B cell (primary cell): ENCODE data around the gene ARHGAP4. TPM values are rescaled to one million over a fixed set of nuclear protein-coding genes. Genes with fewer than 3 reads are reported as not detected.

Source experiments
- ATAC-seq: fragments of 200-7000 bp; cut with Tn5 transposase; one replicate; pipeline ENCODE4 v1.10.0; 2021; ENCODE audit warnings: low read depth, mild to moderate bottlenecking, moderate number of reproducible peaks, moderate library complexity
- CTCF ChIA-PET: fragments of 350-600 bp; sonication (Branson Sonifier 250); formaldehyde crosslinking; loops from one replicate; lab custom pipeline; 2021; ENCODE audit warnings: antibody characterized with exemption, inconsistent platforms; lab: Charles Lee
- POLR2A ChIA-PET: fragments of 350-600 bp; sonication (Branson Sonifier 250); formaldehyde crosslinking; loops from one replicate; lab custom pipeline; 2021; ENCODE audit warnings: antibody characterized with exemption; lab: Charles Lee
- DNase-seq: peaks from one replicate; pipeline ENCODE4 v3.0.0; 2013
- H2AFZ ChIP-seq: 2 replicates; pipeline ENCODE4 v1.6.1; 2012; ENCODE audit warnings: mild to moderate bottlenecking, low read depth, low read length; ENCODE audit not compliant: insufficient read depth, poor library complexity, severe bottlenecking
- H3K27ac ChIP-seq, 2 donors: 1 replicate in 1 of 2; 2 replicates in 1 of 2; pipeline ENCODE4 v1.5.1; 2012 to 2013; ENCODE audit warnings: low read length in 2 of 2, mild to moderate bottlenecking in 2 of 2, moderate library complexity in 1 of 2
- H3K27me3 ChIP-seq, 4 experiments: fragments of 200-600 bp in 1 of 4; sonication (generic) in 1 of 4; replicated peaks in 1 of 4; 1 replicate in 2 of 4; 2 replicates in 2 of 4; pipeline versions ENCODE4 v1.6.1 to v1.7.0; 2013 to 2016; ENCODE audit warnings: low read length in 3 of 4, mild to moderate bottlenecking in 2 of 4, mixed read lengths in 1 of 4, moderate library complexity in 1 of 4; ENCODE audit not compliant: insufficient read depth in 4 of 4, control insufficient read depth in 3 of 4; ENCODE audit errors: control extremely low read depth in 1 of 4
- H3K36me3 ChIP-seq, 2 experiments: replicated peaks in 1 of 2; 1 replicate in 1 of 2; 2 replicates in 1 of 2; pipeline versions ENCODE4 v1.6.1 to v1.7.1; 2013; ENCODE audit warnings: low read length in 1 of 2; ENCODE audit not compliant: insufficient read depth in 2 of 2, control insufficient read depth in 1 of 2; ENCODE audit errors: control extremely low read depth in 1 of 2, extremely low read depth in 1 of 2
- H3K4me1 ChIP-seq, 2 donors: fragments of 200-600 bp in 1 of 2; sonication (generic) in 1 of 2; 1 replicate in 1 of 2; 2 replicates in 1 of 2; pipeline versions ENCODE4 v1.5.1 to v1.6.1; 2013 to 2017; ENCODE audit warnings: low read length in 2 of 2; ENCODE audit not compliant: control insufficient read depth in 2 of 2, insufficient read depth in 2 of 2
- H3K4me2 ChIP-seq: replicated peaks from 2 replicates; pipeline ENCODE3; 2012; ENCODE audit warnings: mild to moderate bottlenecking, low read depth, low read length; ENCODE audit not compliant: poor library complexity, severe bottlenecking
- H3K4me3 ChIP-seq, 5 experiments: fragments of 200-600 bp in 1 of 5; sonication (generic) in 1 of 5; 1 replicate in 3 of 5; 2 replicates in 2 of 5; pipeline versions ENCODE4 v1.5.1 to v1.7.0; 2011 to 2016; ENCODE audit warnings: low read length in 4 of 5, mild to moderate bottlenecking in 4 of 5, low read depth in 2 of 5, control low read depth in 1 of 5, moderate library complexity in 1 of 5; ENCODE audit not compliant: insufficient read depth in 1 of 5; ENCODE audit errors: control extremely low read depth in 1 of 5, extremely low read depth in 1 of 5
- H3K79me2 ChIP-seq: fragments of 200-600 bp; sonication (generic); one replicate; pipeline ENCODE4 v1.6.0; 2016; ENCODE audit warnings: low read length; ENCODE audit not compliant: control insufficient read depth, insufficient read depth
- H3K9ac ChIP-seq: fragments of 200-600 bp; sonication (generic); 2 replicates; pipeline ENCODE4 v1.6.1; 2017; ENCODE audit warnings: mild to moderate bottlenecking, low read length, moderate library complexity
- H3K9me3 ChIP-seq, 3 donors: one replicate each; pipeline versions ENCODE4 v1.6.1 to v1.7.1; 2013; ENCODE audit warnings: low read length in 2 of 3; ENCODE audit not compliant: control insufficient read depth in 2 of 3, insufficient read depth in 1 of 3; ENCODE audit errors: control extremely low read depth in 1 of 3
- H4K20me1 ChIP-seq: 2 replicates; pipeline ENCODE4 v1.6.0; 2012; ENCODE audit warnings: mild to moderate bottlenecking, low read length; ENCODE audit not compliant: insufficient read depth, control insufficient read depth, poor library complexity, severe bottlenecking
- H3K27ac Mint-ChIP-seq: one replicate; pipeline ENCODE4 v1.8.0; 2021; ENCODE audit warnings: mixed read lengths
- H3K27me3 Mint-ChIP-seq: one replicate; pipeline ENCODE4 v1.8.0; 2021; ENCODE audit warnings: mixed read lengths
- H3K4me1 Mint-ChIP-seq: one replicate; pipeline ENCODE4 v1.8.0; 2021; ENCODE audit warnings: mixed read lengths
- H3K4me3 Mint-ChIP-seq: one replicate; pipeline ENCODE4 v1.8.0; 2021; ENCODE audit warnings: mixed read lengths
- H3K9me3 Mint-ChIP-seq: one replicate; pipeline ENCODE4 v1.8.0; 2022; ENCODE audit warnings: mixed read lengths; ENCODE audit not compliant: insufficient read depth
- EZH2 ChIP-seq: IDR thresholded peaks from 2 replicates; pipeline ENCODE4 v1.6.1; 2012; ENCODE audit warnings: borderline replicate concordance, low read depth, mild to moderate bottlenecking, moderate library complexity, low read length; ENCODE audit not compliant: insufficient read depth, poor library complexity, severe bottlenecking
- WGBS: methylation state at CpG from one replicate; pipeline ENCODE4 v1.1.5; 2013; ENCODE audit warnings: missing lambda C conversion rate; ENCODE audit not compliant: insufficient coverage; 5-methylcytosine and 5-hydroxymethylcytosine counted together
- intact Hi-C: fragments of 100-400 bp; cut with micrococcal nuclease; formaldehyde crosslinking; loops from one replicate; pipeline ENCODE4 v1.10.0; 2022
- polyA plus RNA-seq: library from polyadenylated mRNA; depleted of rRNA; stranded (reverse); fragments of >200 nt; gene quantifications from 2 replicates; pipeline ENCODE4 v1.2.3, GENCODE V29; 2012
- total RNA-seq, 2 donors: library from RNA; stranded (reverse); fragments of 120-200 nt in 1 of 2; gene quantifications; 1 replicate in 1 of 2; 2 replicates in 1 of 2; pipeline versions ENCODE4 v1.2.3 to v1.2.4, GENCODE V29; 2013 to 2022
- TF ChIP-seq, protein P1 (sequence below): fragments of 200-600 bp; IDR thresholded peaks from one replicate; pipeline ENCODE4 v1.8.0; 2022; ENCODE audit warnings: antibody characterized with exemption, mild to moderate bottlenecking

ARHGAP4 gene
- total and polyA plus RNA-seq, 2 donors (not counting 1 experiment from before 2014, with no cell fraction given) = 242 to 711 TPM

DNA sequence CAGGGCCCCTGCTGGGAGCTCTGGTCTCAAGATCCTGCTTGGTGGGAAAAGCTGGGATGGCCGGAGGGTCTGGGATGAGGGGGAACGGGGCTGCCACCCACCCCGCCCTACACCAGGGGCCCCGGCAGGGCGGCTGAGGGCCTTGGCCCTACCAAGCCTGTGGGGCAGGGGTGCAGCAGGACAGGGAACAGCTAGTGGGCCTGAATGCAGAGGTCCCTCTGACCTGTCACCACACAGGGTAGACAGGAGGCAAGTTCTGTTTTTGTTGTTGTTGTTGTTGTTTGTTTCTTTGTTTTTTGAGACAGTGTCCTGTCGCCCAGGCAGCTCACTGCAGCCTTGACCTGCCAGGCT lies 18.7 kb upstream of the ARHGAP4 start:
- peak overlapping the region; percentile 89 for H3K4me3 Mint-ChIP-seq
- no peak overlapping the region for H3K27ac Mint-ChIP-seq
- Histone ChIP-seq H2AFZ (peak overlapping the region; percentile 48), H3K9me3 (no peaks in the 10 kb centered on the region), H3K79me2 (peaks cover 14% of the 10 kb centered on the region), H3K36me3 (peaks cover 0 to 9% of the 10 kb centered on the region in 2 experiments), H3K27ac (peak overlapping the region; percentile 67 to 72), H3K4me3 (peak overlapping the region in 4 of 5 experiments; percentile 55 to 60 (median 58)), H3K4me2 (peak overlapping the region; percentile 72), H4K20me1 (no peaks in the 10 kb centered on the region), H3K9ac (peak overlapping the region; percentile 56), H3K4me1 (peaks cover 12 to 47% of the 10 kb centered on the region in 2 donors), H3K27me3 (no peaks in the 10 kb centered on the region)
- ChIA-PET POLR2A (interaction anchor here (0.6 to 5.8 kb wide), 8 partner anchors 10 to 553 kb away, joined by 3 to 58 read pairs (median 4); partner anchors contain the start of genes ARHGAP4 and NAA10), CTCF (interaction anchor here (0.7 to 15.4 kb wide), 5 partner anchors 8 to 105 kb away, joined by 3 to 325 read pairs (median 4); partner anchors contain the start of genes ARHGAP4 and NAA10)
- intact Hi-C loops = no loop called here
- no peaks in the 10 kb centered on the region for H3K27me3 Mint-ChIP-seq
- TF ChIP-seq, protein P1, sequence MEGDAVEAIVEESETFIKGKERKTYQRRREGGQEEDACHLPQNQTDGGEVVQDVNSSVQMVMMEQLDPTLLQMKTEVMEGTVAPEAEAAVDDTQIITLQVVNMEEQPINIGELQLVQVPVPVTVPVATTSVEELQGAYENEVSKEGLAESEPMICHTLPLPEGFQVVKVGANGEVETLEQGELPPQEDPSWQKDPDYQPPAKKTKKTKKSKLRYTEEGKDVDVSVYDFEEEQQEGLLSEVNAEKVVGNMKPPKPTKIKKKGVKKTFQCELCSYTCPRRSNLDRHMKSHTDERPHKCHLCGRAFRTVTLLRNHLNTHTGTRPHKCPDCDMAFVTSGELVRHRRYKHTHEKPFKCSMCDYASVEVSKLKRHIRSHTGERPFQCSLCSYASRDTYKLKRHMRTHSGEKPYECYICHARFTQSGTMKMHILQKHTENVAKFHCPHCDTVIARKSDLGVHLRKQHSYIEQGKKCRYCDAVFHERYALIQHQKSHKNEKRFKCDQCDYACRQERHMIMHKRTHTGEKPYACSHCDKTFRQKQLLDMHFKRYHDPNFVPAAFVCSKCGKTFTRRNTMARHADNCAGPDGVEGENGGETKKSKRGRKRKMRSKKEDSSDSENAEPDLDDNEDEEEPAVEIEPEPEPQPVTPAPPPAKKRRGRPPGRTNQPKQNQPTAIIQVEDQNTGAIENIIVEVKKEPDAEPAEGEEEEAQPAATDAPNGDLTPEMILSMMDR = no peak
- no peak for TF ChIP-seq EZH2
- DNase-seq (no peak), ATAC-seq (no peak)
- WGBS = 20% methylated on average over 1 of the region's 6 CpGs
- H3K9me3 Mint-ChIP-seq = no peaks in the 10 kb centered on the region
- H3K4me1 Mint-ChIP-seq = peaks cover 19% of the 10 kb centered on the region

DNA sequence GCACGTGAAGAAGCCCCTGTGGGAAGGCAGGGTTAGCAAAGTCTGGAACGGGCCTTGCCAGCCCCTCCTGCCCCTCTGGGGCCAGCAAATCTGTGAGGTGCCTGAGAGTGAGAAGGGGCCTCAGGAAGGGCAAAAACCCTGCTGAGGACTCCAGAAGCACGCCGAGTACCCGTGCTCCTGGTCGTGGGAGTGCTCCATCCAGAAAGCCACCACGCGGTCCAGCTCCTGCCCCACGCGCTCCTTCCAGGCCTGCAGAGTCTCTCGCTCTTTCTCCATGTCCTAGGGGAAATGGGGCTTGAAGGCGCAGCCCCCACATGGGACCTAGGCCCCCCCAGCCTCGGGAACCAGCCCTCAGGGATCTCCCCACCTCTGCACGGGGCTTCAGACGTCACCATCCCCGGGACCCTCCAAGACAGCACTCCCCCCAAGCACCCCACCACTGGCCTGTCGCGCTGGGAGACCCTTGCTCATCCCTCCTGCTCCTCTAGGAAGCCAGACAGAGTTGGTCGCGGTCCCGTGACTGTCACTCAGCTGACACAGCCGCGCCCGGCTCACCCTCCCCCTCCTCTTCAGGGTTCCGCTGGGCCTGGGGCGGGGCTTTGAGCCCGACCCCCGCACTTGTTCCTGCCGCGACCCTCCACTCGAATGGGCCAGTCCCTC lies 18.2 kb upstream of the ARHGAP4 start, which contains the start of gene RENBP:
Gene RENBP (minus strand): TSS at position 504 of the 660 bp plus-strand sequence. CDS start 33 bp downstream, at position 471.
- H3K9me3 ChIP-seq = no peaks in the 10 kb centered on the region
- H2AFZ ChIP-seq = peak within 1 kb of the TSS; percentile 48
- peak within 1 kb of the TSS; percentile 67 to 72 for H3K27ac ChIP-seq
- ATAC-seq (peak; percentile 77), DNase-seq (peak; percentile 68)
- no peaks in the 10 kb centered on the region for H3K27me3 ChIP-seq
- H3K4me1 ChIP-seq = peaks cover 12 to 47% of the 10 kb centered on the region in 2 donors
- H3K4me2 ChIP-seq = peak within 1 kb of the TSS; percentile 72
- peak within 1 kb of the TSS; percentile 89 for H3K4me3 Mint-ChIP-seq
- H3K79me2 ChIP-seq = peaks cover 14% of the 10 kb centered on the region
- H3K27me3 Mint-ChIP-seq = no peaks in the 10 kb centered on the region
- H3K9ac ChIP-seq = peak within 1 kb of the TSS; percentile 56
- H3K27ac Mint-ChIP-seq = peak within 1 kb of the TSS; percentile 92
- H4K20me1 ChIP-seq = no peaks in the 10 kb centered on the region
- CTCF ChIA-PET = interaction anchor here (1.0 to 15.4 kb wide), 3 partner anchors 8 to 19 kb away, joined by 3 to 325 read pairs (median 59); partner anchors contain the start of genes ARHGAP4 and NAA10
- 14% methylated on average over 21 of the region's 31 CpGs for WGBS
- peaks cover 19% of the 10 kb centered on the region for H3K4me1 Mint-ChIP-seq
- POLR2A ChIA-PET = interaction anchor here (0.6 to 5.8 kb wide), 6 partner anchors 9 to 425 kb away, joined by 3 to 58 read pairs (median 6); partner anchors contain the start of genes ARHGAP4 and NAA10
- H3K36me3 ChIP-seq = peaks cover 0 to 4% of the 10 kb centered on the region in 2 experiments
- H3K9me3 Mint-ChIP-seq = no peaks in the 10 kb centered on the region
- H3K4me3 ChIP-seq = peak within 1 kb of the TSS; percentile 8 to 60 (median 56)
- intact Hi-C loops = no loop called here
- no peak for TF ChIP-seq EZH2
- TF ChIP-seq, protein P1 = no peak
